ENCODE data around the gene TTYH1.

DNA sequence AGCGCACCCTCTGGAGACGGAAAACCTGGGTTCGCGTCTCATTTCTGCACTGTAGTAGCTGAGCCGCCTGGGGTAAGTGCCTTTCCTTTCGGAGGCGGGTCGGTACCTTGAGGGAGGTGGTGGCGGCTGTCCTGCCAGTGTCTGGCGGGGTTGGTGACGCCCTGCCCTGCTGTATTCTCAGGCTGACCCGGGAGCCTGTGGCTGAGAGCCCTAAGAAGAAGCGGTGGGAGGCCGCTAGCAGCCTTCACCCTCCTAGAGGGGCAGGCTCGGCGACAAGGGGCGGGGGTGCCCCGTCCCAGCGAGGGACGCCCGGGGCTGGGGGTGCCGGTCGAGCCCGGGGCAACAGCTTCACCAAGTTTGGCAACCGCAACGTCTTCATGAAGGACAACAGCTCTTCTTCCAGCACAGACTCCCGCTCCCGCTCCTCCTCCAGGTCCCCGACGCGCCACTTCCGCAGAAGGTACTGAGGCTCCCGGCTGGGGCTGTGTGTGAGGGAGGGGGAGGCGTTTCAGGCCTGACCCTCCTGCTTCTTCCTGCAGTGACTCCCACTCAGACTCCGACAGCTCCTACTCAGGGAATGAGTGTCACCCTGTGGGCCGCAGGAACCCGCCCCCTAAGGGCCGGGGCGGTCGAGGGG is 40.6 kb downstream of the TTYH1 start:
- TF ChIP-seq, protein P1, sequence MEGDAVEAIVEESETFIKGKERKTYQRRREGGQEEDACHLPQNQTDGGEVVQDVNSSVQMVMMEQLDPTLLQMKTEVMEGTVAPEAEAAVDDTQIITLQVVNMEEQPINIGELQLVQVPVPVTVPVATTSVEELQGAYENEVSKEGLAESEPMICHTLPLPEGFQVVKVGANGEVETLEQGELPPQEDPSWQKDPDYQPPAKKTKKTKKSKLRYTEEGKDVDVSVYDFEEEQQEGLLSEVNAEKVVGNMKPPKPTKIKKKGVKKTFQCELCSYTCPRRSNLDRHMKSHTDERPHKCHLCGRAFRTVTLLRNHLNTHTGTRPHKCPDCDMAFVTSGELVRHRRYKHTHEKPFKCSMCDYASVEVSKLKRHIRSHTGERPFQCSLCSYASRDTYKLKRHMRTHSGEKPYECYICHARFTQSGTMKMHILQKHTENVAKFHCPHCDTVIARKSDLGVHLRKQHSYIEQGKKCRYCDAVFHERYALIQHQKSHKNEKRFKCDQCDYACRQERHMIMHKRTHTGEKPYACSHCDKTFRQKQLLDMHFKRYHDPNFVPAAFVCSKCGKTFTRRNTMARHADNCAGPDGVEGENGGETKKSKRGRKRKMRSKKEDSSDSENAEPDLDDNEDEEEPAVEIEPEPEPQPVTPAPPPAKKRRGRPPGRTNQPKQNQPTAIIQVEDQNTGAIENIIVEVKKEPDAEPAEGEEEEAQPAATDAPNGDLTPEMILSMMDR (IDR thresholded peaks at IDR 0.05; ENCODE audit: poor library complexity): no peak
- TF ChIP-seq EZH2 (IDR thresholded peaks at IDR 0.05; ENCODE audit: borderline replicate concordance) (no peak), EZH2phosphoT487 (IDR thresholded peaks at IDR 0.05; ENCODE audit: low read depth, severe bottlenecking, unreplicated experiment) (no peak)

Data from hepatocyte (in vitro differentiated cells).